ENCODE data around the gene ITPR2.
A peak's percentile ranks its signal among the peaks of the same experiment; 100 is the strongest.
"Not testable (repeated sequence)": the region's sequence is repeated elsewhere in the genome, so short reads cannot be mapped to it uniquely, and the experiment has no call there.

ITPR2 gene

GRCh38 chr12:26769611-26770010, 63.4 kb downstream of the ITPR2 start:
- no peak overlapping the region for H3K27ac Mint-ChIP-seq
- DNase-seq = no peak
- H3K4me3 Mint-ChIP-seq = no peak overlapping the region
- H3K27me3 Mint-ChIP-seq = no peaks in the 10 kb centered on the region
- ATAC-seq = no peak
- H3K9me3 Mint-ChIP-seq = peaks cover 0 to 6% of the 10 kb centered on the region in 2 donors
- peaks cover 28% of the 10 kb centered on the region for H3K4me1 Mint-ChIP-seq

GRCh38 chr12:26768611-26769603, 64.1 kb downstream of the ITPR2 start:
- peaks cover 7 to 8% of the 10 kb centered on the region in 2 donors for H3K9me3 Mint-ChIP-seq
- ATAC-seq (peak; percentile 66), DNase-seq (no peak)
- no peaks in the 10 kb centered on the region for H3K27me3 Mint-ChIP-seq
- peaks cover 28% of the 10 kb centered on the region for H3K4me1 Mint-ChIP-seq
- H3K27ac Mint-ChIP-seq = peak overlapping the region in 1 of 2 donors; percentile 88
- peak overlapping the region; percentile 4 to 24 for H3K4me3 Mint-ChIP-seq

GRCh38 chr12:26767865-26768264, 65.1 kb downstream of the ITPR2 start:
- Mint-ChIP-seq H3K4me3 (no peak overlapping the region), H3K4me1 (peaks cover 28% of the 10 kb centered on the region), H3K27me3 (no peaks in the 10 kb centered on the region), H3K9me3 (peaks cover 11 to 12% of the 10 kb centered on the region in 2 donors), H3K27ac (no peak overlapping the region)
- DNase-seq (no peak), ATAC-seq (no peak)

GRCh38 chr12:26767116-26767515, 65.9 kb downstream of the ITPR2 start:
- Mint-ChIP-seq H3K4me1 (peaks cover 28% of the 10 kb centered on the region), H3K9me3 (peaks cover 14 to 15% of the 10 kb centered on the region in 2 donors), H3K27me3 (no peaks in the 10 kb centered on the region), H3K4me3 (no peak overlapping the region), H3K27ac (peak overlapping the region in 1 of 2 donors; percentile 31)
- no peak for DNase-seq
- ATAC-seq = peak; percentile 37

GRCh38 chr12:26762186-26762585, 70.8 kb downstream of the ITPR2 start:
- Mint-ChIP-seq H3K27me3 (no peaks in the 10 kb centered on the region), H3K9me3 (peaks cover 22 to 49% of the 10 kb centered on the region in 2 donors), H3K27ac (no peak overlapping the region), H3K4me1 (peaks cover 8% of the 10 kb centered on the region), H3K4me3 (no peak overlapping the region)
- no peak for ATAC-seq
- no peak for DNase-seq

- no peaks in the 10 kb centered on the region for H3K27me3 Mint-ChIP-seq
- H3K4me1 Mint-ChIP-seq = peaks cover 4% of the 10 kb centered on the region
- DNase-seq (no peak), ATAC-seq (no peak)
- no peak overlapping the region for H3K27ac Mint-ChIP-seq
- peaks cover 22 to 50% of the 10 kb centered on the region in 2 donors for H3K9me3 Mint-ChIP-seq
- H3K4me3 Mint-ChIP-seq = no peak overlapping the region
Observed at GRCh38 chr12:26761775-26762174, 71.2 kb downstream of the ITPR2 start.

GRCh38 chr12:26760657-26761293, 72.2 kb downstream of the ITPR2 start:
- no peak overlapping the region for H3K4me3 Mint-ChIP-seq
- ATAC-seq (no peak), DNase-seq (no peak)
- H3K27ac Mint-ChIP-seq = no peak overlapping the region
- H3K27me3 Mint-ChIP-seq = no peaks in the 10 kb centered on the region
- H3K9me3 Mint-ChIP-seq = peaks cover 27 to 56% of the 10 kb centered on the region in 2 donors
- H3K4me1 Mint-ChIP-seq = no peaks in the 10 kb centered on the region

- not testable (repeated sequence) for DNase-seq, H3K27me3 Mint-ChIP-seq, H3K27ac Mint-ChIP-seq, ATAC-seq, H3K4me3 Mint-ChIP-seq
- Mint-ChIP-seq H3K4me1 (peaks cover 22% of the 10 kb centered on the region), H3K9me3 (peaks cover 16 to 32% of the 10 kb centered on the region in 2 donors)
Observed at GRCh38 chr12:26755362-26755761, 77.6 kb downstream of the ITPR2 start.

GRCh38 chr12:26754148-26754547, 78.8 kb downstream of the ITPR2 start:
- H3K4me1 Mint-ChIP-seq = peaks cover 32% of the 10 kb centered on the region
- peaks cover 16 to 26% of the 10 kb centered on the region in 2 donors for H3K9me3 Mint-ChIP-seq
- no peak overlapping the region for H3K4me3 Mint-ChIP-seq
- ATAC-seq = no peak
- H3K27ac Mint-ChIP-seq = no peak overlapping the region
- H3K27me3 Mint-ChIP-seq = no peaks in the 10 kb centered on the region
- DNase-seq = no peak

- Mint-ChIP-seq H3K4me3 (no peak overlapping the region), H3K4me1 (peaks cover 61% of the 10 kb centered on the region), H3K27me3 (no peaks in the 10 kb centered on the region), H3K27ac (peak overlapping the region in 1 of 2 donors; percentile 6), H3K9me3 (peaks cover 5 to 11% of the 10 kb centered on the region in 2 donors)
- ATAC-seq = no peak
- DNase-seq = no peak
Observed at GRCh38 chr12:26751179-26751578, 81.8 kb downstream of the ITPR2 start.

GRCh38 chr12:26750531-26751175, 82.3 kb downstream of the ITPR2 start:
- Mint-ChIP-seq H3K4me1 (peaks cover 65% of the 10 kb centered on the region), H3K9me3 (peaks cover 5 to 11% of the 10 kb centered on the region in 2 donors), H3K27me3 (no peaks in the 10 kb centered on the region), H3K27ac (peak overlapping the region; percentile 60 to 90), H3K4me3 (peak overlapping the region; percentile 22 to 51)
- DNase-seq = no peak
- no peak for ATAC-seq

- Mint-ChIP-seq H3K27ac (peak overlapping the region; percentile 68 to 77), H3K4me3 (peak overlapping the region; percentile 37 to 51), H3K4me1 (peaks cover 65% of the 10 kb centered on the region), H3K9me3 (peaks cover 5 to 11% of the 10 kb centered on the region in 2 donors), H3K27me3 (no peaks in the 10 kb centered on the region)
- DNase-seq (no peak), ATAC-seq (peak; percentile 72)
Observed at GRCh38 chr12:26749781-26750180, 83.2 kb downstream of the ITPR2 start.

- peaks cover 72% of the 10 kb centered on the region for H3K4me1 Mint-ChIP-seq
- peak; percentile 86 for ATAC-seq
- DNase-seq = no peak
Observed at GRCh38 chr12:26748741-26749431, 84.1 kb downstream of the ITPR2 start.

GRCh38 chr12:26748412-26748740, 84.6 kb downstream of the ITPR2 start:
- Mint-ChIP-seq H3K27ac (peak overlapping the region; percentile 67 to 93), H3K27me3 (no peaks in the 10 kb centered on the region), H3K4me3 (peak overlapping the region; percentile 50 to 51), H3K9me3 (peaks cover under 1 to 2% of the 10 kb centered on the region in 2 donors), H3K4me1 (peaks cover 75% of the 10 kb centered on the region)
- ATAC-seq (peak; percentile 24), DNase-seq (no peak)

More at GRCh38 chr12:26748741-26749431, 84.1 kb downstream of the ITPR2 start:
- Mint-ChIP-seq H3K27me3 (no peaks in the 10 kb centered on the region), H3K9me3 (peaks cover 5 to 7% of the 10 kb centered on the region in 2 donors), H3K27ac (peak overlapping the region; percentile 83 to 93), H3K4me3 (peak overlapping the region; percentile 50 to 51)

- Mint-ChIP-seq H3K9me3 (no peaks in the 10 kb centered on the region), H3K27ac (no peak overlapping the region), H3K27me3 (no peaks in the 10 kb centered on the region), H3K4me3 (no peak overlapping the region), H3K4me1 (peaks cover 70% of the 10 kb centered on the region)
- ATAC-seq = peak; percentile 60
- DNase-seq = no peak
Observed at GRCh38 chr12:26746121-26746714, 86.8 kb downstream of the ITPR2 start.

All from stimulated activated naive CD8-positive, alpha-beta T cell treated with anti-CD3 and anti-CD28 coated beads, Interleukin-15, amount 100 ng/mL, for 72 hours (primary cell).